Measurements from ENCODE around the gene MAST4.

Gene MAST4

GRCh38 chr5:66909364-66909763 lies 313.2 kb downstream of the MAST4 start:
- no peak for DNase-seq (ENCODE audit: low read depth)

- no peak for DNase-seq (ENCODE audit: low read depth)
Measured at GRCh38 chr5:66912787-66913186, 316.6 kb downstream of the MAST4 start.

- DNase-seq (ENCODE audit: low read depth): no peak
Measured at GRCh38 chr5:66915531-66915930, 319.3 kb downstream of the MAST4 start.

DNA sequence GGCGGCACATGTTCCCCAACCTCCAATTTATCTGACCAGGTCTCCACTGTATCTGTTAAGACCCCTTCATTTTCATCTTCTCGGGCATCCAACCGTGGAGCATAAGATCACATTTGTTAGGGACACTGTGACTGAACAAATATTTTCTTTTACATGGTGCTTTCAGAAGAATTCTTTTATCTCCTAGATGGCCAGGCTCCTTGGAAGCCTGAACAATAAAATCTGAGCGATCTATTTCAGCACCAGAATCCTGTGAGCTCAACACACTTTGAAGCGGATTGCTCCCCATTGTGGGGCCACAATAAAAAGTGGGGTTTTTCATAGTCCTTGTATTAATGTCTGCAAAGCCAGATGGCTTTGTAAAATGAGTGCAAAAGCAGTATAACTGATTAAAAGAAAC lies 326.7 kb downstream of the MAST4 start:
- no peak for DNase-seq (ENCODE audit: low read depth)

DNA sequence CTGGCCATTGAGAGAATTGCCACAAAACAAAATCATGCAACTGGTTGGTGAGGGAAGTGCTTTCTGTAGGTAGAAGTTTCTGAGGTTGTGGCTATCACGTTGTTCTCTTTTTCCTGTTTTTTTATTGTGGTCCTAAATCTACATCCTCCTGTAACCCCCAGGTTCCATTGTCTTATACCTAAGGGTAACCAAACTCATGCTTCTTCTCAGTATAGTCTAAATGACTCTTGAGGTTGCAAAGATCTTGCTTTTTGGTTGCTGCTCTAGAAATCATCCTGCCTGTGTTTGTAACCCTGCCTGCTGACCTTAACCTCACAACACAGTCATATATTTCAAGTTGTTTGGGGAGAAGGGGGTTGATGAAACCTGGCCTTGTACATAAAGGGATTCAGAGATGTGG lies 327.3 kb downstream of the MAST4 start:
- no peak for DNase-seq (ENCODE audit: low read depth)

DNA sequence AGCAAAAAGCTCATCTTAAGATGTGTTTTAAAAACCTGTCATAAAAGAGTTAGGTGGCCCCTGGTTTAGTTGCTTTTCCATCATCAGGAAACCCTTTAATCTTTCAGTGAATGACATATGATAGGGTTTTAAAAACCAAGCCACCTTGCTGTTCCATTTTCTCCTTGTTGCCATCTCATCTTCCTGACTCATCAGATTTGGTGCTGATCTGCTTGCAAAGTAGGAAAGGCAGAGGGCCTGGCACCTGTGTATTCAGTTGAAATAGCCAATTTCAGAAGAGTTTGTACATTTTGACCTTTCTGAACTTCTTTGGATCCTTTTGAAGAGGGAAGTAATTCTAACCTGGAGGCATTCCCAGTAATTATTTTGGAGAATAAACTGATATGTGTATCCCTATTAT lies 327.7 kb downstream of the MAST4 start:
- no peak for DNase-seq (ENCODE audit: low read depth)

DNA sequence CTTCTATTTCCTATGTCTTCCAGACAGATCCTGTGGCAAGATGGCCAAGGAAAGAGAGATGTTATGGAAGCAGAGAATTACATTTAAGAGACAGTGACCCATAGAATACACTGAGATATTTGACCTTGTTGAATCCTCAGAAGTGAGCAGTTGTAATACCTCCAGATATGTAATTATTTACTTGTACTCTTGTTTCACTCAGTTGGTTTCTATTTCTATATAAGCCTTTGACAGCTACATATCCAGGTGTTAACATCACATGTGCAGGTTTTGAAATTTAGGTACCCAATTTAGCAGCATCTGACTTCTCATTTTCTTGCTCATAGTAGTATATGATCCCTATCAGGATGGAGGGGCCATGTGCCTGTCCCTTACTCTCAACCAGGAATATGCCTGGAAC lies 330.9 kb downstream of the MAST4 start:
- no peak for DNase-seq (ENCODE audit: low read depth)

DNA sequence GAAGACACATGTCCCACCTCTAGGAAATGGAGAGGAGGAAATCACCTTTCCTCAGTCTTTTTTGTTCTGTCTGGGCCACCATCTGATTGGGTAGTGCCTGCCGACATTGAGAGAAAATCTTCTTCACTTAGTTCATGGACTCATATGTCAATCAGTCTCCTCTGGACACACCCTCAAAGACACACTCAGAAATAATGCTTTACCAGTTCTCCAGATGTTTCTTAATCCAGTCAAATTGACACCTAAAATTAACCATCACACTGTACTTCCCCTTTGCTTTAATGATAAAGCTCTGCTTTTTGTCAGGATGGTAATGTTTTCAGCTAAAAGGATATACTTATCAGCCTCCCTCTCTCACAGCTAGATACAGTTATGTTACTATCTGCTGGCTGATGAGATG lies 333.1 kb downstream of the MAST4 start:
- no peak for DNase-seq (ENCODE audit: low read depth)

DNA sequence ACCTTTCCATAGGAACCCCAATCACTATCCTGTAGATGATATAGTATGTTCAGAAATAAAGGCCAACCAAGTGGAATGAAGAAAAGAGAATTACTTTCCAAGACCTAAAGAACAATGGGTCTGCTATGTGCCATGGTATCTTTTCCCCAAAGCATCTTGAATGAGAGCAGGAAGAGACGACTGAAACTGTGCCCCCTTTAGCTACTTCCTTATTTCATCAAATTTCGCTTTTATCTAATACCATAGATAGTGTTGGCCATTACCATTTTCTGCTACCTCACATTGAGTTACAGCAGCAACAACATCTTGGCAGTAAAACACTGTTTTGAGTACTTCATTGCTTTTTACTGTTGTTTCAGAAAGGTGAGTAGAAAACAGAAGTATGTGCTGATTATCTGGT lies 333.8 kb downstream of the MAST4 start:
- DNase-seq (ENCODE audit: low read depth): no peak

GRCh38 chr5:66931651-66932050 lies 335.5 kb downstream of the MAST4 start:
- DNase-seq (ENCODE audit: low read depth): no peak

DNA sequence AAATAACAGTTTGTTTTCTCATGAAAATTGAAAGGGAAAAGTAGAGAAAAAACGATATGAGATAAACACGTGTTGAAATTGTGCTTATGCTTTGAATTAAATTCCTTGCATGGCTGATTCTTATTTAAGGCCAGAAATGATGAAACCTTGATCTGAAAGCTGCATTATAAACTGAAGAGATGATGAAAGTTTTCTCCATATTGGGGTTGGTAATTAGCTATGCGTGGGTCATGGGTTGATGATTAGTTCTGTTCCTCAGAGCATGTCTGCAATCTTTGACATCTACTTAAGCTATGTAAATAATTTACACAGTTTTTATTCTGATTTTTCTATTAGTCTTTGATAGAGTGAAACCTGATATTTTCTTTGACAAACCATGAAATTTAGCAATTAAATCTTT lies 336.3 kb downstream of the MAST4 start:
- no peak for DNase-seq (ENCODE audit: low read depth)

GRCh38 chr5:66933066-66933465 lies 336.9 kb downstream of the MAST4 start:
- DNase-seq (ENCODE audit: low read depth): no peak

- DNase-seq (ENCODE audit: low read depth): no peak
Measured at GRCh38 chr5:66939094-66939493, 342.9 kb downstream of the MAST4 start.

GRCh38 chr5:66945389-66946349 lies 349.5 kb downstream of the MAST4 start:
- DNase-seq (ENCODE audit: low read depth): no peak

DNA sequence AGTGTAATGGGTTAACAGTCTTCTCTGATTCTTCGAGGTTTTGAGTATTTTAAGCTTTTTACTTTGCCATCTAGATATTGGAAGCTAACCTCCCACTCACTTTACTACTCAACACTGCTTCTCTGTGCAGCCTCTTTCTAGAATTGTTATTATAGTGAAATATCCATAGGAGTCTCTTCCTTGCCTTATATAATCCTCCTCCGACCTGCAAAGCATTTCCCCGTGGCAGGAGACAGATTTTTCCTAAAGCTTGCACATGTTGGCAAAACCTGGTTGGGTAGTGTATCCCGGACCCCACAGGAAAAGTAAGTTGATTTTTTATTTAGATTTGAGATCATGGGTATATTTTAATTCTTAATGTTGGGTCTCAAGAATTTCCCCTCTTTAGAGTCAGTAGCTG lies 351.3 kb downstream of the MAST4 start:
- DNase-seq (ENCODE audit: low read depth): no peak

GRCh38 chr5:66949066-66949465 lies 352.9 kb downstream of the MAST4 start:
- DNase-seq (ENCODE audit: low read depth): no peak

DNA sequence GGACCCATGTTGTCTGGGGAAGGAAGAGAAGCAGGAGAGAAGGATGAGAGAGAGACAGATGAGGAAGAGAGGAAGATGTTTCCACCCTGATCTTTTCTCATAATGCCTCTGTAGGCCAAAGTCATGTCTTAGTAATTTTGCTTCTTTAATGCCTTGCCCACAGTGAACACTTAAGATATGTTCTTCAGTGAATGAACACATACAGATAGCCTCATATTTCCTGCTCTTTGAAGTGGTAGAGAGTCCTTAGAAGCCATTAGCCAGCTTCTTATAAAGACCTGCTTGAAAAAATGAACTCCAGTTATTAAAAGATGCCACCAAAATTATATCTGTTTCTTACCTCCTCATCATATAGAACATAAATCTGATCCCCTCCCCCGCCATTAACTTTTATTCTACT lies 356.0 kb downstream of the MAST4 start:
- DNase-seq (ENCODE audit: low read depth): no peak

DNA sequence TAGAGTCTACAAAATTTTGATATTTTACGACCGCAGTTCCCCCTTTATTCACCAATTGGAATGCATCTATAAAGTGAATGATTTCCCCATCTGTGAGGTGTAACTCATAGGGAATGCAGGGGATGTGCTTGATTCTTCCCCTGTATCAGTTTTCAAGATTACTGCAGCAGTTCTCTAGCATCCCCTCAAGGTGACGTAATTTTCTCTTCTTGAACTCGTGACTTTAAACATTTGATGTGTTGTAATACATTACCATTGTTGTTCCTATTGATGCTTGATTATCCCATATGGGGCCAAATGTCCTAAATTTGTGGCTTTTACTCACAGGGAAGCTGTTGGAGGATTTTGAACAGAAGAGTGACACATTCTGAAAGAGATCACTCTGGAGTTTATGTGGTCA lies 360.2 kb downstream of the MAST4 start:
- no peak for DNase-seq (ENCODE audit: low read depth)

- no peak for DNase-seq (ENCODE audit: low read depth)
Measured at GRCh38 chr5:66958201-66958979, 362.2 kb downstream of the MAST4 start.

DNA sequence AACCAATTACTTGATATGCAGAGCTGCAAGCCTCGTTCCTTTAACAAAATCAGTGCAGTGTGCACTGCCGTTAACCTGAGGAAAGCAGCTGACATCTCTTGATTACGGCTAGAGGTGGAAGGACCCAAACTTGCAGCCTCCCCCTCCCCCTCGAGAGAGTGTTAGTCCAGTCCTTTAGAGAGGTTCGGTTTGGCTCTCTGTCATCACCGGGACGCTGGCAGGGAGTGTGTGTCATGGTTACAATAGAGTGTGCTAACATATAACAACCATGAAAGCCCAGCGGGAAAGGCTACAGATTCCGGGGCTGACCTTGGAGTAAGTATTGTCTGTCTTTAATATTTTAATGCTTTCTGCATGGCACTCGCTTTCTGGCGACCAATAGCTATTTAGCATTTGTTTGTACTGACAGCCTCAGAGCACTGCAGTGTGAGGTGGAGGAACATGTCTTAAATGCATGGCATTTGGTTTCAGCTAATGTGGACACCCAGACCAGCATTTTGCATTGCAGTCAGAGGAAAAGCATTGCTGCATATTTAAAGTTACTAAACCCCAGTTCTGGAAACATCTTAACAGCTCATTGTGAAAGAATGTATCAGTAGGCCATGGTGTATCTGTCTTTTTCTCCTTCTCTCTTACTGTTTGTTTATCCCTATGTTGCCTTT lies 362.9 kb downstream of the MAST4 start:
- no peak for DNase-seq (ENCODE audit: low read depth)

GRCh38 chr5:66959653-66960052 lies 363.5 kb downstream of the MAST4 start:
- DNase-seq (ENCODE audit: low read depth): no peak

DNA sequence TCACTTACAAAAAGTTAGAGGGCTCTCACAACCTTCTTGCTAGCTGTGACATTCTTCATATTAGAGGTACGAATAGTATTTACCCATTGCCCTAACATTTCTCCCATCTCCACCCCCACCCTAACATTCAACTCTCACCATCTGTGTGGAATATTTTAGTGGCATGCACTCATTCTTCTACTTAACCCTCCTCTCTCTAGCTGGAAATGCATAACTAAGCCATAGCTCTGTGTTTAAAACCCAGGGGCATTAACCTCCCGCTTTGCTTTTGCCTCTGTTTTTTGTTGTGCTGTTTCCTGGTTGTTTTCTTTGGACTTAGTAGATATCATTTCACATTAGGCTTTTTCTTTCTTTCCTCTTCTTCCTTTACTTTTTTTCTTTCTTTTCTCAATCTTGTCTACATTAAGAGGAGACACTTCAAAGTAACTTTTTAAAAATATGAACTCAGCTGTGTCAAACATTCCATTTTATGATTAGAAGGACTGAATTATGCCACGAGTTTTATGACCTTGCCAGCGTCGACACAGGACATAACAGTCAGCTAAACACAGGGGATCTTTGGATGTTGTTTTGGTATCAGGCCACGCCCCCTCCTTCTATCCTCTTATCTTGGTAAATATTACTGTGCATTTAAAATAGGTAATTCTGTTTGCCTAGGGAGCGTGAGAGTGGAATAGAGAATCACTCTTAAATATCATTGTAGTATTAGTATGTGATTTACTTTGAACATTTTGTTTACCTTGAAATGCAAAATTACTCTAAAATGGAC lies 364.4 kb downstream of the MAST4 start:
- DNase-seq (ENCODE audit: low read depth): no peak
